RWPE2 (cell line): ENCODE measurements around the gene ITPKB.

ENCODE experiments used
- ATAC-seq: fragments of 200-7000 bp; cut with Tn5 transposase; 3 replicates; pipeline ENCODE4 v1.9.1; 2021; ENCODE audit warnings: low read depth
- DNase-seq: peaks from one replicate; pipeline ENCODE4 v3.0.0-alpha.2; 2020; ENCODE audit warnings: low spot score
- H3K27ac ChIP-seq: fragments of 450-650 bp; 2 replicates; pipeline ENCODE4 v1.5.1; 2017; ENCODE audit warnings: mild to moderate bottlenecking; ENCODE audit not compliant: poor library complexity, severe bottlenecking
- H3K27me3 ChIP-seq: fragments of 250-450 bp; sonication (Bioruptor Pico); 2 replicates; pipeline ENCODE4 v1.5.1; 2021; ENCODE audit warnings: mild to moderate bottlenecking, moderate library complexity; ENCODE audit not compliant: insufficient read depth, poor library complexity, severe bottlenecking
- H3K36me3 ChIP-seq: fragments of 250-450 bp; sonication (Bioruptor Pico); 2 replicates; pipeline ENCODE4 v1.5.1; 2020; ENCODE audit warnings: low read depth, mild to moderate bottlenecking, moderate library complexity
- H3K4me1 ChIP-seq: fragments of 250-450 bp; sonication (Bioruptor Pico); 2 replicates; pipeline ENCODE4 v1.5.1; 2021; ENCODE audit warnings: mild to moderate bottlenecking, moderate library complexity; ENCODE audit not compliant: insufficient read depth, poor library complexity, severe bottlenecking
- H3K4me3 ChIP-seq: fragments of 250-450 bp; sonication (Bioruptor Pico); 2 replicates; pipeline ENCODE4 v1.5.1; 2021; ENCODE audit warnings: mild to moderate bottlenecking, moderate library complexity; ENCODE audit not compliant: severe bottlenecking
- H3K9me3 ChIP-seq: fragments of 250-450 bp; sonication (Bioruptor Pico); 2 replicates; pipeline ENCODE4 v1.5.1; 2021; ENCODE audit warnings: mild to moderate bottlenecking, moderate library complexity; ENCODE audit not compliant: severe bottlenecking
- TF ChIP-seq, protein P1 (sequence below): fragments of 450-650 bp; IDR thresholded peaks from one replicate; pipeline ENCODE4 v1.5.1; 2017; ENCODE audit warnings: mild to moderate bottlenecking, moderate library complexity; ENCODE audit not compliant: poor library complexity, severe bottlenecking

ITPKB gene

DNA sequence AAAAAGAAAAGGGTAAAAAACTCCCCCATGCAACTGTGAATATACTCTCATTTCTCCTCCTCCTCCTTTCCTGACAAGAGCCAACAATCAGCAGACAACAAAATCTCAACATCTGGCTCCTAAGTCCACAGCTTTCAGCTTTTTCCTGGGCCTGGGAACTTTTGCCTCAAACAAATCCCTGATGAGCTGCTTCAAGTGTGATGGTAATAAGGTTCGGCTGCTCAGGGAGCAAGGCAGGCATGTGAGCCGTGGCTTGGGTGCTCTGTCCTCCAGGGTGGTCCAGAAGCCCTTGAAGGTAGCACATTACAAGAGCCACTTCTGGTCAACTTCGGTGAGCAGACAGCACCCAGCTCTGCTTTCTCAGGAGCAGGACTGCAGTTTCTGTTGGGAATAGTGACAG is 46.3 kb downstream of the ITPKB start:
- ATAC-seq = no peak
- DNase-seq = no peak
- no peak overlapping the region for H3K4me3 ChIP-seq
- peaks cover 10% of the 10 kb centered on the region for H3K4me1 ChIP-seq
- H3K9me3 ChIP-seq = no peaks in the 10 kb centered on the region
- TF ChIP-seq, protein P1, sequence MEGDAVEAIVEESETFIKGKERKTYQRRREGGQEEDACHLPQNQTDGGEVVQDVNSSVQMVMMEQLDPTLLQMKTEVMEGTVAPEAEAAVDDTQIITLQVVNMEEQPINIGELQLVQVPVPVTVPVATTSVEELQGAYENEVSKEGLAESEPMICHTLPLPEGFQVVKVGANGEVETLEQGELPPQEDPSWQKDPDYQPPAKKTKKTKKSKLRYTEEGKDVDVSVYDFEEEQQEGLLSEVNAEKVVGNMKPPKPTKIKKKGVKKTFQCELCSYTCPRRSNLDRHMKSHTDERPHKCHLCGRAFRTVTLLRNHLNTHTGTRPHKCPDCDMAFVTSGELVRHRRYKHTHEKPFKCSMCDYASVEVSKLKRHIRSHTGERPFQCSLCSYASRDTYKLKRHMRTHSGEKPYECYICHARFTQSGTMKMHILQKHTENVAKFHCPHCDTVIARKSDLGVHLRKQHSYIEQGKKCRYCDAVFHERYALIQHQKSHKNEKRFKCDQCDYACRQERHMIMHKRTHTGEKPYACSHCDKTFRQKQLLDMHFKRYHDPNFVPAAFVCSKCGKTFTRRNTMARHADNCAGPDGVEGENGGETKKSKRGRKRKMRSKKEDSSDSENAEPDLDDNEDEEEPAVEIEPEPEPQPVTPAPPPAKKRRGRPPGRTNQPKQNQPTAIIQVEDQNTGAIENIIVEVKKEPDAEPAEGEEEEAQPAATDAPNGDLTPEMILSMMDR = no peak
- H3K27ac ChIP-seq = no peak overlapping the region
- H3K36me3 ChIP-seq = no peaks in the 10 kb centered on the region
- no peaks in the 10 kb centered on the region for H3K27me3 ChIP-seq

DNA sequence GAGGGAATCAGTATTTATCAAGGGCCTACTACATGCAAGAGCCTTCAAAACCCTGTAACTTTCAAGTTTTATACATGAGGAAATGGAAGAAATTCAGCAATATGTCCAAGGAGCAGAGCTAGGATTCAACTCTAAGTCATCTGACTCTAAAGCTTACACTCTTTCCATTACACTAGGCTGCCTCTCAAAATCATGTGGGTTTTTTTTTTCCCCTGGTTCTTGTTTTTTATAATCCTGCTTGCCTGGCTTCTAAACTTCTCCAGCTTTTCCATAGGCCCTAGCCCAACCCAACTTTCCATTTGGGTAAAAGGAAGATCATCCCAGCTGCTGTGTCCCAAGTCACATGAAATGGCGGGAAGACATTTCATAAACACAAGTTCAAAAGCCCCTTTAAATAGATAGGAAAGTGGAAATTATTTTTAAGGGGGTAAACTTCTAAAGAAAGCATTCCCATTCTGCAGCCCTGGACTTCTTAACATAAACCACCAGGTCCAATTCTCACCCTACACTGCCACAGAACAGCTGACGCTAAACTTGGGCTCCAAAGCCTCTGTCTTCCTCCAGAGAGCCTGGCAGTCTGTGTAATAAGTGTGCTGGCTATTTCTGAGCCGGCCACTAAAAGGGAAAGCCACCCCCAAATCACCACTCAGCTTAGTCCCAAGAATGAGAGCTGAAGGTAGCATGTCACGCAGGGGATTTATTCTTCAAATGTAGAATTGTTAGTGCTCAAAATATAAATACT is 46.9 kb downstream of the ITPKB start:
- DNase-seq (no peak), ATAC-seq (no peak)
- Histone ChIP-seq H3K4me1 (peaks cover 10% of the 10 kb centered on the region), H3K9me3 (no peaks in the 10 kb centered on the region), H3K4me3 (no peak overlapping the region), H3K36me3 (no peaks in the 10 kb centered on the region), H3K27ac (no peak overlapping the region), H3K27me3 (no peaks in the 10 kb centered on the region)
- TF ChIP-seq, protein P1 = no peak

DNA sequence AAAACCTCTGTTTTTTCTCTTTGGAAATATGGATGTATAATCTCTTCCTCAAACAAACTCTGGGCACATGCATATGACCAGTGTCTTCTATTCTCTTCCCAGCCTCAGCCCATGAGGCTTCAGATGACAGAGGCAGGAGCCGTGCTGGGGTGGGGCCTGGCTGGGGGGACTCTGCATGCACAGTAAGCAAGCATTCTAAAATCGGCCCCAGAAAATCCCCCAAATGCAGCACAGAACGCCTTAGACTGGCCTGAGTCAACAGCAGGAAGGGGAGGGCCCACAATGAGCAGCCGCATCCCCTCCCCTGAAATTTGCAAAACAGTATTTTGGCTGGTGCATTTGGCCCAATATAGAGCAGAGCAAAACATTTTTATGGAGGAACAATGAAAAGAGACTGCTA is 47.8 kb downstream of the ITPKB start:
- ATAC-seq = no peak
- H3K9me3 ChIP-seq = no peaks in the 10 kb centered on the region
- peaks cover 4% of the 10 kb centered on the region for H3K4me1 ChIP-seq
- TF ChIP-seq, protein P1 = no peak
- no peak for DNase-seq
- no peaks in the 10 kb centered on the region for H3K36me3 ChIP-seq
- H3K27me3 ChIP-seq = no peaks in the 10 kb centered on the region
- no peak overlapping the region for H3K4me3 ChIP-seq
- no peak overlapping the region for H3K27ac ChIP-seq

DNA sequence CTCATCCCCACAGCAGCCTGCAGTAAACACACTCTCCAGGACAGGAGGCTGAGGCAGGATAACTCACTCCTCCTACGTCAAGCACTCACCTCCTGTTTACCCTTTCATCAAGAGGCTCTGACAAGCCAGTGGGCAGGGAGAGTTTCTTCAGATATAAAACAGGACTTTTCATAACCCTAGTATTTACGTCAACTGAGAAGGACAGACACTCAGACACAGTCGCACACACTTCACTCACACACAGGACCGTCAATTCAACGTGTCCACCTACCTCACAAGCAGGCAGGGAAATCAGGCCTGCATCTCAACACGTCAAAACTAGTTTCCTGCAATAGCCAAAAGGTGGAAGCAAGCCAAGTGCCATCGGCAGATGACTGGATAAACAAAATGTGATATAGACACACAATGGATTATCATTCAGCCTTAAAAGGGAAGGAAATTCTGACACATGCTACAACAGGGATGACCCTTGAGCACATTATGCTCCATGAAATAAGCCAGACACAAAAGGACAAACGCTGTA is 48.6 kb downstream of the ITPKB start:
- DNase-seq (no peak), ATAC-seq (no peak)
- H3K4me1 ChIP-seq = peaks cover 4% of the 10 kb centered on the region
- H3K27ac ChIP-seq = no peak overlapping the region
- no peak overlapping the region for H3K4me3 ChIP-seq
- H3K27me3 ChIP-seq = no peaks in the 10 kb centered on the region
- no peaks in the 10 kb centered on the region for H3K9me3 ChIP-seq
- TF ChIP-seq, protein P1 = no peak
- H3K36me3 ChIP-seq = no peaks in the 10 kb centered on the region

DNA sequence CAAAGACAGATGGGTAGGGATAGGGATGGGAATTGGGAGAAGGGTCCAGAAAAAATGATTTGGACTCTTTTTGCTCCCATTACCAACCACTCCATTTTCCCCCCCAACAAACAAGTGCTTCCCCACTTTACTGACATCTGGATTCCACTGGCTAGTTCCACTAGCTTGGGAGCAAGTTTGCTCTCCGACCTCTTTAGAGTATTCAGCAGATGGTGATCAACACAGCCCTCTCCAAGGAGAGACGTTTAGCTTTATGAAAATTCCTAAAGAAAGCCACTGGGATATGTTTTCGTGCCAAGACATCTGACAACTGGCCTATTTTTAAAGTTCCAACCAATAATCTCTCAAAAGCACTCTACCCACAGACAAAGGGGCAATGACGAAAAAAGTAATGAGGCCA is 50.3 kb downstream of the ITPKB start:
- H3K36me3 ChIP-seq = no peaks in the 10 kb centered on the region
- DNase-seq (no peak), ATAC-seq (no peak)
- TF ChIP-seq, protein P1 = no peak
- no peaks in the 10 kb centered on the region for H3K27me3 ChIP-seq
- no peak overlapping the region for H3K4me3 ChIP-seq
- H3K9me3 ChIP-seq = no peaks in the 10 kb centered on the region
- peaks cover 4% of the 10 kb centered on the region for H3K4me1 ChIP-seq
- H3K27ac ChIP-seq = no peak overlapping the region
